CD4-positive, alpha-beta T cell (primary cell): ENCODE results near the gene OAS2. TPM values are rescaled to one million over a fixed set of nuclear protein-coding genes. Genes with fewer than 3 reads are reported as not detected.
A peak's percentile ranks its signal among the peaks of the same experiment; 100 is the strongest.

Experiments used
- ATAC-seq: fragments of 200-7000 bp; cut with Tn5 transposase; one replicate; pipeline ENCODE4 v1.10.0; 2022; ENCODE audit warnings: mild to moderate bottlenecking; ENCODE audit not compliant: poor library complexity
- CTCF ChIA-PET: fragments of 350-600 bp; sonication (Branson Sonifier 250); formaldehyde crosslinking; loops from one replicate; lab custom pipeline; 2021; ENCODE audit warnings: antibody characterized with exemption, inconsistent platforms; lab: Charles Lee
- POLR2A ChIA-PET: fragments of 350-600 bp; sonication (Branson Sonifier 250); formaldehyde crosslinking; loops from one replicate; lab custom pipeline; 2021; ENCODE audit warnings: antibody characterized with exemption, inconsistent platforms; lab: Charles Lee
- DNase-seq, 14 experiments: peaks; one replicate each; pipeline ENCODE4 v3.0.0-alpha.2; 2013 to 2020; ENCODE audit warnings: mixed read lengths in 2 of 14
- H3K27ac ChIP-seq, 2 donors: one replicate each; pipeline versions ENCODE4 v1.5.1 to v1.7.0; 2013; ENCODE audit warnings: low read length in 2 of 2, low read depth in 1 of 2, mild to moderate bottlenecking in 1 of 2
- H3K27me3 ChIP-seq, 2 experiments: 1 replicate in 1 of 2; 2 replicates in 1 of 2; pipeline versions ENCODE4 v1.6.1 to v1.7.0; 2013; ENCODE audit warnings: low read length in 2 of 2, control low read depth in 1 of 2, mild to moderate bottlenecking in 1 of 2, moderate library complexity in 1 of 2; ENCODE audit not compliant: insufficient read depth in 2 of 2, control insufficient read depth in 1 of 2
- H3K36me3 ChIP-seq: one replicate; pipeline ENCODE4 v1.6.1; 2013; ENCODE audit warnings: low read length, control low read depth; ENCODE audit not compliant: insufficient read depth
- H3K4me1 ChIP-seq: one replicate; pipeline ENCODE4 v1.6.1; 2013; ENCODE audit warnings: low read length, control low read depth; ENCODE audit not compliant: insufficient read depth
- H3K4me3 ChIP-seq: one replicate; pipeline ENCODE4 v1.5.1; 2013; ENCODE audit warnings: mild to moderate bottlenecking, low read length, moderate library complexity
- H3K9me3 ChIP-seq, 2 experiments: 1 replicate in 1 of 2; 2 replicates in 1 of 2; pipeline versions ENCODE4 v1.6.1 to v1.7.0; 2013; ENCODE audit warnings: low read length in 2 of 2, mild to moderate bottlenecking in 2 of 2, control low read depth in 1 of 2, moderate library complexity in 1 of 2; ENCODE audit not compliant: control insufficient read depth in 1 of 2, insufficient read depth in 1 of 2
- H3K27ac Mint-ChIP-seq: one replicate; pipeline ENCODE4 v1.8.0; 2020; ENCODE audit warnings: mixed read lengths
- H3K27me3 Mint-ChIP-seq: one replicate; pipeline ENCODE4 v1.8.0; 2021; ENCODE audit warnings: mixed read lengths
- H3K36me3 Mint-ChIP-seq: one replicate; pipeline ENCODE4 v1.8.0; 2021; ENCODE audit warnings: low read depth, mixed read lengths
- H3K4me1 Mint-ChIP-seq: one replicate; pipeline ENCODE4 v1.8.0; 2021; ENCODE audit warnings: low read depth, mixed read lengths
- H3K4me3 Mint-ChIP-seq: one replicate; pipeline ENCODE4 v1.8.0; 2020; ENCODE audit warnings: mild to moderate bottlenecking, mixed read lengths
- H3K9me3 Mint-ChIP-seq: one replicate; pipeline ENCODE4 v1.8.0; 2020; ENCODE audit warnings: mixed read lengths
- CTCF ChIP-seq: fragments of 200-600 bp; IDR thresholded peaks from one replicate; pipeline ENCODE4 v1.8.0; 2022; ENCODE audit warnings: antibody characterized with exemption, mild to moderate bottlenecking
- intact Hi-C, 2 experiments: fragments of 100-400 bp; cut with DNase I in 1 of 2; cut with micrococcal nuclease in 1 of 2; formaldehyde crosslinking; loops; one replicate each; pipeline versions ENCODE4 v1.15.1 to v1.9.0; 2023 to 2025; cut with DNase I, micrococcal nuclease
- total RNA-seq, 174 experiments: library from RNA in 2 of 174; stranded (reverse) in 2 of 174; gene quantifications; one replicate each; pipeline ENCODE4 v1.2.3 and lab custom pipeline; 2021 to 2026

OAS2 gene
- total RNA-seq, 2 experiments from 2014 or later, result 15.0 to 16.2 TPM

- peaks cover 52% of the 10 kb centered on the region for H3K36me3 Mint-ChIP-seq
- intact Hi-C loops, result no loop called here
These were observed 7.9 kb upstream of the OAS2 start for GRCh38 chr12:112970391-112970790.

GRCh38 chr12:112971248-112971647 lies 7.1 kb upstream of the OAS2 start:
- H3K9me3 ChIP-seq, result no peaks in the 10 kb centered on the region
- H3K4me3 ChIP-seq, result no peak overlapping the region
- DNase-seq (no peak), ATAC-seq (no peak)
- Mint-ChIP-seq H3K4me1 (no peaks in the 10 kb centered on the region), H3K4me3 (no peak overlapping the region), H3K36me3 (peaks cover 44% of the 10 kb centered on the region), H3K9me3 (no peaks in the 10 kb centered on the region), H3K27ac (peak overlapping the region; percentile 44), H3K27me3 (no peaks in the 10 kb centered on the region)
- ChIA-PET CTCF (no interaction called here), POLR2A (no interaction called here)
- H3K27ac ChIP-seq, result no peak overlapping the region
- TF ChIP-seq CTCF, result no peak
- intact Hi-C loops, result no loop called here
- H3K36me3 ChIP-seq, result peaks cover 36% of the 10 kb centered on the region
- no peaks in the 10 kb centered on the region for H3K4me1 ChIP-seq
- no peaks in the 10 kb centered on the region for H3K27me3 ChIP-seq

More at GRCh38 chr12:112970391-112970790, 7.9 kb upstream of the OAS2 start:
- no peak overlapping the region for H3K27ac ChIP-seq
- H3K9me3 ChIP-seq, result no peaks in the 10 kb centered on the region
- POLR2A ChIA-PET, result no interaction called here
- H3K4me3 Mint-ChIP-seq, result no peak overlapping the region
- peak overlapping the region; percentile 31 for H3K27ac Mint-ChIP-seq
- CTCF ChIA-PET, result no interaction called here
- ATAC-seq (no peak), DNase-seq (no peak)
- H3K4me1 Mint-ChIP-seq, result no peaks in the 10 kb centered on the region
- no peaks in the 10 kb centered on the region for H3K27me3 ChIP-seq
- peaks cover 42% of the 10 kb centered on the region for H3K36me3 ChIP-seq
- TF ChIP-seq CTCF, result no peak
- H3K4me1 ChIP-seq, result no peaks in the 10 kb centered on the region
- H3K27me3 Mint-ChIP-seq, result no peaks in the 10 kb centered on the region
- H3K4me3 ChIP-seq, result no peak overlapping the region
- no peaks in the 10 kb centered on the region for H3K9me3 Mint-ChIP-seq

GRCh38 chr12:112973011-112973735 lies 5.1 kb upstream of the OAS2 start:
- Mint-ChIP-seq H3K36me3 (peaks cover 28% of the 10 kb centered on the region), H3K4me3 (no peak overlapping the region), H3K27me3 (no peaks in the 10 kb centered on the region), H3K27ac (peak overlapping the region; percentile 25), H3K9me3 (no peaks in the 10 kb centered on the region), H3K4me1 (peaks cover 10% of the 10 kb centered on the region)
- H3K9me3 ChIP-seq, result no peaks in the 10 kb centered on the region
- TF ChIP-seq CTCF, result no peak
- ATAC-seq (no peak), DNase-seq (no peak)
- H3K27me3 ChIP-seq, result no peaks in the 10 kb centered on the region
- no peak overlapping the region for H3K27ac ChIP-seq
- no peak overlapping the region for H3K4me3 ChIP-seq
- CTCF ChIA-PET, result no interaction called here
- POLR2A ChIA-PET, result no interaction called here
- peaks cover 17% of the 10 kb centered on the region for H3K36me3 ChIP-seq
- intact Hi-C loops, result no loop called here
- H3K4me1 ChIP-seq, result peaks cover 15% of the 10 kb centered on the region
